Uterus (tissue), 4 donors: ENCODE data around the gene PSMB10. TPM values are rescaled to one million over a fixed set of nuclear protein-coding genes. Genes with fewer than 3 reads are reported as not detected.

Source experiments
- DNase-seq, 2 donors: peaks; one replicate each; pipeline ENCODE4 v3.0.0-alpha.2; 2019 to 2020
- H3K27ac ChIP-seq, 2 donors: fragments of 200-600 bp; sonication (generic); 1 replicate in 1 of 2; 2 replicates in 1 of 2; pipeline ENCODE4 v1.5.1; 2016 to 2018
- H3K27me3 ChIP-seq, 2 donors: fragments of 200-600 bp; sonication (generic); one replicate each; pipeline ENCODE4 v1.5.1; 2018 to 2019; ENCODE audit warnings: control low read depth in 1 of 2
- H3K36me3 ChIP-seq, 2 donors: fragments of 200-600 bp; sonication (generic); one replicate each; pipeline ENCODE4 v1.5.1; 2019; ENCODE audit warnings: control low read depth in 1 of 2
- H3K4me1 ChIP-seq, 2 donors: fragments of 200-600 bp; sonication (generic); one replicate each; pipeline ENCODE4 v1.5.1; 2018 to 2019; ENCODE audit warnings: control low read depth in 1 of 2
- H3K4me3 ChIP-seq, 2 donors: fragments of 200-600 bp; sonication (generic); 1 replicate in 1 of 2; 2 replicates in 1 of 2; pipeline ENCODE4 v1.5.1; 2018 to 2019; ENCODE audit warnings: mild to moderate bottlenecking in 1 of 2
- H3K9me3 ChIP-seq, 2 donors: fragments of 200-600 bp; sonication (generic); one replicate each; pipeline ENCODE4 v1.5.1; 2019; ENCODE audit warnings: control low read depth in 1 of 2
- CTCF ChIP-seq, 4 experiments: fragments of 200-600 bp in 2 of 4; fragments of 450-650 bp in 2 of 4; sonication (generic) in 2 of 4; IDR thresholded peaks; one replicate each; pipeline ENCODE4 v1.5.1; 2016 to 2019; ENCODE audit warnings: antibody characterized with exemption in 4 of 4, mild to moderate bottlenecking in 2 of 4, moderate library complexity in 1 of 4
- POLR2A ChIP-seq, 2 donors: fragments of 450-650 bp; IDR thresholded peaks; one replicate each; pipeline ENCODE4 v1.6.1; 2016; ENCODE audit warnings: antibody characterized with exemption in 2 of 2, mild to moderate bottlenecking in 1 of 2, moderate library complexity in 1 of 2
- intact Hi-C: fragments of 100-400 bp; cut with DNase I; formaldehyde crosslinking; loops from one replicate; pipeline ENCODE4 v1.15.1; 2023; ENCODE audit warnings: low total_unique reads
- total RNA-seq, 4 donors: library from RNA; depleted of rRNA in 3 of 4; stranded (reverse); fragments of >200 nt in 3 of 4; gene quantifications; one replicate each; pipeline versions ENCODE4 v1.1.0 to v1.2.4, GENCODE V29; 2014 to 2023
- donor health status: DM: yes; HTN: yes; CAD: no.

PSMB10 gene
- total RNA-seq, 4 donors from 2014 or later = 9.5 to 30.7 (median 15.3) TPM

- no peaks in the 10 kb centered on the region for H3K4me1 ChIP-seq
- no peak overlapping the region for H3K4me3 ChIP-seq
- H3K9me3 ChIP-seq = no peaks in the 10 kb centered on the region
- intact Hi-C loops = no loop called here
- no peaks in the 10 kb centered on the region for H3K27me3 ChIP-seq
- no peak overlapping the region for H3K27ac ChIP-seq
- H3K36me3 ChIP-seq = no peaks in the 10 kb centered on the region
- no peak for DNase-seq
- no peak for TF ChIP-seq POLR2A (IDR thresholded peaks at IDR 0.05)
- no peak for TF ChIP-seq CTCF (IDR thresholded peaks at IDR 0.05)
Measured at GRCh38 chr16:67948015-67948414, 11.4 kb upstream of the PSMB10 start.

GRCh38 chr16:67946966-67947558 lies 10.4 kb upstream of the PSMB10 start:
- no peak overlapping the region for H3K4me3 ChIP-seq
- intact Hi-C loops = no loop called here
- no peak for DNase-seq
- H3K27ac ChIP-seq = no peak overlapping the region
- no peaks in the 10 kb centered on the region for H3K9me3 ChIP-seq
- H3K4me1 ChIP-seq = no peaks in the 10 kb centered on the region
- no peaks in the 10 kb centered on the region for H3K27me3 ChIP-seq
- TF ChIP-seq CTCF (IDR thresholded peaks at IDR 0.05) = no peak
- H3K36me3 ChIP-seq = no peaks in the 10 kb centered on the region

GRCh38 chr16:67946128-67946569 lies 9.5 kb upstream of the PSMB10 start:
- Histone ChIP-seq H3K27me3 (no peaks in the 10 kb centered on the region), H3K36me3 (no peaks in the 10 kb centered on the region), H3K4me3 (no peak overlapping the region), H3K27ac (no peak overlapping the region), H3K4me1 (no peaks in the 10 kb centered on the region), H3K9me3 (no peaks in the 10 kb centered on the region)
- TF ChIP-seq CTCF (IDR thresholded peaks at IDR 0.05) = no peak
- TF ChIP-seq POLR2A (IDR thresholded peaks at IDR 0.05) = no peak
- intact Hi-C loops = no loop called here
- DNase-seq = no peak

- H3K36me3 ChIP-seq = no peaks in the 10 kb centered on the region
- no peaks in the 10 kb centered on the region for H3K4me1 ChIP-seq
- TF ChIP-seq CTCF (IDR thresholded peaks at IDR 0.05) = no peak
- no peak for TF ChIP-seq POLR2A (IDR thresholded peaks at IDR 0.05)
- intact Hi-C loops = no loop called here
- no peak for DNase-seq
- H3K9me3 ChIP-seq = no peaks in the 10 kb centered on the region
- no peak overlapping the region for H3K4me3 ChIP-seq
- H3K27ac ChIP-seq = peak overlapping the region in 1 of 2 donors; percentile 76
- no peaks in the 10 kb centered on the region for H3K27me3 ChIP-seq
Measured at GRCh38 chr16:67945392-67945933, 8.8 kb upstream of the PSMB10 start.

- no peak for DNase-seq
- Histone ChIP-seq H3K27ac (peak overlapping the region; percentile 65 to 76), H3K4me1 (no peaks in the 10 kb centered on the region), H3K27me3 (no peaks in the 10 kb centered on the region), H3K4me3 (no peak overlapping the region), H3K36me3 (no peaks in the 10 kb centered on the region), H3K9me3 (no peaks in the 10 kb centered on the region)
- TF ChIP-seq POLR2A (IDR thresholded peaks at IDR 0.05) (no peak), CTCF (IDR thresholded peaks at IDR 0.05) (no peak)
- intact Hi-C loops = no loop called here
Measured at GRCh38 chr16:67944690-67945391, 8.2 kb upstream of the PSMB10 start.
